ENCODE measurements around the gene HEPACAM2. TPM values are rescaled to one million over a fixed set of nuclear protein-coding genes. Genes with fewer than 3 reads are reported as not detected.

HEPACAM2 gene
- total RNA-seq = not detected in 2 replicates

GRCh38 chr7:93226310-93226709 is at the start of gene HEPACAM2:
Gene HEPACAM2, minus strand, starts transcription at chr7:93226469.

GRCh38 chr7:93231799-93232672 is 5.8 kb upstream of the HEPACAM2 start, which contains the start of gene VPS50:
Gene VPS50, plus strand, starts transcription at chr7:93232366. Its CDS starts 102 bp downstream, at chr7:93232468.

GRCh38 chr7:93148144-93148543 is 78.1 kb downstream of the HEPACAM2 start, which contains the start of gene SAMD9L:
Gene SAMD9L, minus strand, starts transcription at chr7:93148385. Its CDS starts 12,414 bp downstream, at chr7:93135971.

Other genes with a start within 250 kb of the HEPACAM2 start
- 13.4 and 18.3 TPM in 2 replicates for gene SAMD9, start 108.5 kb downstream of the HEPACAM2 start, total RNA-seq
- gene SAMD9L, start 78.1 kb downstream of the HEPACAM2 start, total RNA-seq = 5.2 and 8.2 TPM in 2 replicates
- 26.2 and 36.8 TPM in 2 replicates for gene VPS50, start 5.9 kb upstream of the HEPACAM2 start, total RNA-seq

Data from dermis lymphatic vessel endothelial cell (primary cell).